Measurements from ENCODE around the gene ESPN. TPM values are rescaled to one million over a fixed set of nuclear protein-coding genes. Genes with fewer than 3 reads are reported as not detected.

The ESPN gene
- polyA plus RNA-seq, 1 donor (not counting 4 experiments of a cell fraction or from before 2014, with no cell fraction given): 0.47 TPM

GRCh38 chr1:6472391-6472790 is 47.8 kb downstream of the ESPN start:
- Histone ChIP-seq H3K27ac (ENCODE audit: control insufficient read depth, insufficient read depth, low read length) (peak overlapping the region; percentile 67), H3K9ac (ENCODE audit: control insufficient read depth, extremely low read depth, insufficient read depth, low read length) (peak overlapping the region; percentile 63), H3K4me2 (ENCODE audit: control insufficient read depth, extremely low read depth, insufficient read depth, low read depth, low read length) (peak overlapping the region; percentile 68), H3K9me1 (ENCODE audit: control insufficient read depth, extremely low read depth, insufficient read depth, low read length) (peaks cover 2% of the 10 kb centered on the region), H3K27me3 (ENCODE audit: control insufficient read depth, extremely low read depth, insufficient read depth, low read length) (no peaks in the 10 kb centered on the region), H3K4me1 (ENCODE audit: control insufficient read depth, extremely low read depth, insufficient read depth, low read length) (peaks cover 17% of the 10 kb centered on the region), H3K79me2 (ENCODE audit: control insufficient read depth, insufficient read depth, low read length) (no peaks in the 10 kb centered on the region), H2AFZ (ENCODE audit: control insufficient read depth, low read length) (no peak overlapping the region), H4K20me1 (ENCODE audit: control insufficient read depth, extremely low read depth, insufficient read depth, low read length) (no peaks in the 10 kb centered on the region), H3K4me3 (ENCODE audit: control insufficient read depth in 2 of 3, extremely low read depth in 1 of 3, insufficient read depth in 2 of 3, low read depth in 1 of 3, low read length in 3 of 3) (peak overlapping the region in 1 of 3 experiments; percentile 15), H3K36me3 (ENCODE audit: control insufficient read depth in 2 of 2, extremely low read depth in 1 of 2, insufficient read depth in 2 of 2, low read length in 2 of 2) (peaks cover 40 to 46% of the 10 kb centered on the region in 2 experiments), H3K9me3 (ENCODE audit: control insufficient read depth, low read depth, low read length) (no peaks in the 10 kb centered on the region)
- DNase-seq (ENCODE audit: low read depth, low spot score) (no peak), FAIRE-seq (no peak)
- TF ChIP-seq CTCF (optimal IDR thresholded peaks at IDR 0.05 in 1 of 3, IDR thresholded peaks at IDR 0.05 in 1 of 3, conservative IDR thresholded peaks at IDR 0.05 in 1 of 3; ENCODE audit: extremely low read depth in 1 of 3, insufficient read depth in 2 of 3, low read length in 3 of 3) (peak; percentile 49 to 65 (median 57)), EZH2 (IDR thresholded peaks at IDR 0.05; ENCODE audit: low read length) (no peak)
- dilution Hi-C loops (cut with MboI; ENCODE audit: extremely low pct_ligation_motif_present, low sequenced_read_pairs): no loop called here

- Histone ChIP-seq H3K79me2 (ENCODE audit: control insufficient read depth, insufficient read depth, low read length) (no peaks in the 10 kb centered on the region), H3K9ac (ENCODE audit: control insufficient read depth, extremely low read depth, insufficient read depth, low read length) (no peak overlapping the region), H2AFZ (ENCODE audit: control insufficient read depth, low read length) (no peak overlapping the region), H3K4me1 (ENCODE audit: control insufficient read depth, extremely low read depth, insufficient read depth, low read length) (peaks cover 17% of the 10 kb centered on the region), H3K9me1 (ENCODE audit: control insufficient read depth, extremely low read depth, insufficient read depth, low read length) (peaks cover 2% of the 10 kb centered on the region), H3K27ac (ENCODE audit: control insufficient read depth, insufficient read depth, low read length) (no peak overlapping the region), H3K9me3 (ENCODE audit: control insufficient read depth, low read depth, low read length) (no peaks in the 10 kb centered on the region), H3K4me2 (ENCODE audit: control insufficient read depth, extremely low read depth, insufficient read depth, low read depth, low read length) (no peak overlapping the region), H3K36me3 (ENCODE audit: control insufficient read depth in 2 of 2, extremely low read depth in 1 of 2, insufficient read depth in 2 of 2, low read length in 2 of 2) (peaks cover 35 to 43% of the 10 kb centered on the region in 2 experiments), H3K27me3 (ENCODE audit: control insufficient read depth, extremely low read depth, insufficient read depth, low read length) (no peaks in the 10 kb centered on the region), H4K20me1 (ENCODE audit: control insufficient read depth, extremely low read depth, insufficient read depth, low read length) (no peaks in the 10 kb centered on the region), H3K4me3 (ENCODE audit: control insufficient read depth in 2 of 3, extremely low read depth in 1 of 3, insufficient read depth in 2 of 3, low read depth in 1 of 3, low read length in 3 of 3) (no peak overlapping the region)
- DNase-seq (ENCODE audit: low read depth, low spot score) (no peak), FAIRE-seq (no peak)
- TF ChIP-seq CTCF (optimal IDR thresholded peaks at IDR 0.05 in 1 of 3, IDR thresholded peaks at IDR 0.05 in 1 of 3, conservative IDR thresholded peaks at IDR 0.05 in 1 of 3; ENCODE audit: extremely low read depth in 1 of 3, insufficient read depth in 2 of 3, low read length in 3 of 3): no peak
- TF ChIP-seq EZH2 (IDR thresholded peaks at IDR 0.05; ENCODE audit: low read length): no peak
- dilution Hi-C loops (cut with MboI; ENCODE audit: extremely low pct_ligation_motif_present, low sequenced_read_pairs): no loop called here
Measured at GRCh38 chr1:6473156-6473555, 48.6 kb downstream of the ESPN start.
